Tibial nerve (tissue), 4 donors: ENCODE data around the gene WDR36. TPM values are rescaled to one million over a fixed set of nuclear protein-coding genes. Genes with fewer than 3 reads are reported as not detected.

Source experiments
- DNase-seq, 2 donors: peaks; one replicate each; pipeline ENCODE4 v3.0.0-alpha.2; 2019; ENCODE audit warnings: low spot score in 2 of 2
- H3K27ac ChIP-seq, 4 donors: fragments of 200-600 bp; sonication (generic) in 3 of 4; one replicate each; pipeline ENCODE4 v1.5.1; 2017 to 2019; ENCODE audit warnings: mild to moderate bottlenecking in 1 of 4
- H3K27me3 ChIP-seq, 2 donors: fragments of 200-600 bp; sonication (generic) in 1 of 2; one replicate each; pipeline versions ENCODE4 v1.5.1 to v1.6.0; 2017 to 2019
- H3K36me3 ChIP-seq, 3 donors: fragments of 200-600 bp; sonication (generic); one replicate each; pipeline ENCODE4 v1.5.1; 2018 to 2019
- H3K4me1 ChIP-seq, 4 donors: fragments of 200-600 bp; sonication (generic) in 3 of 4; one replicate each; pipeline ENCODE4 v1.5.1; 2017 to 2019
- H3K4me3 ChIP-seq, 4 donors: fragments of 200-600 bp; sonication (generic) in 3 of 4; one replicate each; pipeline ENCODE4 v1.5.1; 2017 to 2019; ENCODE audit warnings: mild to moderate bottlenecking in 1 of 4, moderate library complexity in 1 of 4
- H3K9me3 ChIP-seq, 4 donors: fragments of 200-600 bp; sonication (generic) in 3 of 4; one replicate each; pipeline ENCODE4 v1.5.1; 2017 to 2019
- CTCF ChIP-seq, 5 experiments: fragments of 200-600 bp in 3 of 5; fragments of 450-650 bp in 2 of 5; sonication (generic) in 3 of 5; IDR thresholded peaks; one replicate each; pipeline ENCODE4 v1.5.1; 2016 to 2019; ENCODE audit warnings: antibody characterized with exemption in 5 of 5, mild to moderate bottlenecking in 3 of 5, moderate library complexity in 2 of 5
- EP300 ChIP-seq, 2 donors: sonication (generic); formaldehyde crosslinking; IDR thresholded peaks; one replicate each; pipeline ENCODE4 v1.6.1; 2017; ENCODE audit warnings: antibody characterized with exemption in 2 of 2, mild to moderate bottlenecking in 1 of 2
- POLR2A ChIP-seq, 2 donors: fragments of 450-650 bp; IDR thresholded peaks; one replicate each; pipeline ENCODE4 v1.6.1; 2017; ENCODE audit warnings: antibody characterized with exemption in 2 of 2, mild to moderate bottlenecking in 2 of 2, moderate library complexity in 2 of 2
- whole genome bisulfite sequencing, 2 donors: methylation state at CpG; one replicate each; pipeline ENCODE4 v1.1.5; 2018; 5-methylcytosine and 5-hydroxymethylcytosine counted together
- total RNA-seq, 4 donors: library from RNA; depleted of rRNA; stranded (reverse); fragments of >200 nt; gene quantifications; one replicate each; pipeline ENCODE4 v1.1.0, GENCODE V29; 2016

The WDR36 gene
- total RNA-seq, 4 donors from 2014 or later = 21.6 to 27.9 (median 22.2) TPM

GRCh38 chr5:111129938-111130337 is 37.8 kb downstream of the WDR36 start:
- 67 to 81% methylated on average over 3 of the region's 3 CpGs for WGBS, 2 donors

GRCh38 chr5:111131356-111131755 is 39.2 kb downstream of the WDR36 start:
- H3K4me1 ChIP-seq = peaks cover 0 to 17% (median 0%) of the 10 kb centered on the region in 4 donors
- no peak overlapping the region for H3K27ac ChIP-seq
- TF ChIP-seq CTCF (IDR thresholded peaks at IDR 0.05) = no peak
- no peak for TF ChIP-seq EP300 (IDR thresholded peaks at IDR 0.05)
- no peak for TF ChIP-seq POLR2A (IDR thresholded peaks at IDR 0.05)
- H3K4me3 ChIP-seq = no peak overlapping the region
- H3K36me3 ChIP-seq = peaks cover 0 to 20% (median 0%) of the 10 kb centered on the region in 3 donors
- 62 to 67% methylated on average over 2 of the region's 2 CpGs for WGBS, 2 donors
- no peaks in the 10 kb centered on the region for H3K9me3 ChIP-seq
- no peak for DNase-seq
- no peaks in the 10 kb centered on the region for H3K27me3 ChIP-seq

More at GRCh38 chr5:111129938-111130337, 37.8 kb downstream of the WDR36 start:
- Histone ChIP-seq H3K27ac (no peak overlapping the region), H3K4me1 (peaks cover 0 to 15% (median 0%) of the 10 kb centered on the region in 4 donors), H3K36me3 (peaks cover 0 to 29% (median 0%) of the 10 kb centered on the region in 3 donors), H3K27me3 (no peaks in the 10 kb centered on the region), H3K4me3 (no peak overlapping the region), H3K9me3 (no peaks in the 10 kb centered on the region)
- DNase-seq = no peak
- no peak for TF ChIP-seq CTCF (IDR thresholded peaks at IDR 0.05)
- no peak for TF ChIP-seq POLR2A (IDR thresholded peaks at IDR 0.05)
- no peak for TF ChIP-seq EP300 (IDR thresholded peaks at IDR 0.05)

DNA sequence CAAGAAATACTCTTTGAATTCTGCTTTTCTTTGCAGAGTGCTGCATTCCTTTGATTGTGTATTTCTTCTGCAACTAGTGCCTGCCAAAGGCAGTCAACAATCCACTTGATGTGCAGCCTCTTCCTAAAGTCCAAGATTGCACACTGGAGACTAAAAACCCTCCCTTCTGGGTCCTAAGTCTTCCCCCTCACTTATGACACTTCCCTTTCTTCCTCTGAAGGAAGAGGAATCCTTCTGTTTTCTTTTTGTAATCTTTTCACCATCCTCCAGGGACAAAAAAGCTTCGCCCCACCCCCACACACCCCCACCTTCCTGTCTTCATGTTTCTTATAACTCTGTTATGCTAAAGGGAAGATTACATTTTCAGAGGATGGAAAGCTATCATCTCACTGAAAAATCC is 39.9 kb downstream of the WDR36 start:
- no peak overlapping the region for H3K27ac ChIP-seq
- TF ChIP-seq POLR2A (IDR thresholded peaks at IDR 0.05) (no peak), EP300 (IDR thresholded peaks at IDR 0.05) (no peak), CTCF (IDR thresholded peaks at IDR 0.05) (no peak)

DNA sequence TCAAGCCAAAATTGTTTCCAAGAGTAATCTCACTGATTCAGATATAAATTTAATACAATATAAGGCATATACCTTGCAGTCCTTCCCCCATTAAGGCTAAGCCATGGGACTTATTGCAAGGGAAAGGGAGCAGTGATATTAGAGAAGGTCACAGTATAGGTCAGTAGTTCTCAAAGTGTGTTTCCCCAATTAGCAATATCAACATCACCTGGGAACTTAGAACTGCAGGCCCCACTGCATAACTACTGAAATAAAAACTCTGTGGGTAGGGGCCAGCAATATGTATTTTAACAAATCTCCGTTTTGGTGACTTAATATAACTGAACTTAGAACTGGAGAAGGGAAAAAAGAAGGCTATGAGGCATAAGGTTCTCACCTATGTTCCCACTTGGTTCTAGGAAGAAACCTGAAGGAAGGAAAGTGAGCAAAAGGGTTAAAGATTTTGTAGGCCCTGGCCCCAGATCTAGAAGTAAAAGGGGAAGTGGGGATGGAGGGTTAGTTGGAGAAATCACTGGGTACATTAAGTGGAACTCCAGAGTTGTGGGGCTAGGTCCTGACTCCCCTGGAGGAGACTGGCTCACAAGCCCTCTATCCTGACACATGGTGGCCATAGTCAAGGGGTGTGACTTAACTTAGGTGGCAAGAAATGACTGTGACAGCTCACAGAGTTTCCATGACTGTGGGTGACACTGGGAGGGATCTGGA is 40.7 kb downstream of the WDR36 start:
- DNase-seq = no peak

More for the DNA sequence above, 39.9 kb downstream of the WDR36 start:
- Histone ChIP-seq H3K4me3 (no peak overlapping the region), H3K36me3 (peaks cover 0 to 13% (median 0%) of the 10 kb centered on the region in 3 donors), H3K4me1 (peaks cover 0 to 17% (median 0%) of the 10 kb centered on the region in 4 donors), H3K9me3 (no peaks in the 10 kb centered on the region), H3K27me3 (no peaks in the 10 kb centered on the region)
- DNase-seq = no peak
- WGBS, 2 donors = 43 to 63% methylated on average over 1 of the region's 1 CpG

More for the DNA sequence above, 40.7 kb downstream of the WDR36 start:
- Histone ChIP-seq H3K9me3 (no peaks in the 10 kb centered on the region), H3K27me3 (no peaks in the 10 kb centered on the region), H3K36me3 (peaks cover 0 to 5% (median 0%) of the 10 kb centered on the region in 3 donors), H3K4me1 (peaks cover 0 to 17% (median 0%) of the 10 kb centered on the region in 4 donors), H3K27ac (no peak overlapping the region), H3K4me3 (no peak overlapping the region)
- 73 to 92% methylated on average over 1 of the region's 1 CpG for WGBS, 2 donors
- no peak for TF ChIP-seq EP300 (IDR thresholded peaks at IDR 0.05)
- TF ChIP-seq POLR2A (IDR thresholded peaks at IDR 0.05) = no peak
- TF ChIP-seq CTCF (IDR thresholded peaks at IDR 0.05) = no peak
